Vagina (tissue), 2 donors: ENCODE measurements around the gene UNC45A. TPM values are rescaled to one million over a fixed set of nuclear protein-coding genes. Genes with fewer than 3 reads are reported as not detected.

Experiments used
- DNase-seq, 2 donors: peaks; one replicate each; pipeline ENCODE4 v3.0.0-alpha.2; 2017; ENCODE audit errors: extremely low spot score in 2 of 2
- H3K27ac ChIP-seq: fragments of 200-600 bp; sonication (generic); one replicate; pipeline ENCODE4 v1.5.1; 2019
- H3K27me3 ChIP-seq: fragments of 200-600 bp; sonication (generic); one replicate; pipeline ENCODE4 v1.5.1; 2019
- H3K36me3 ChIP-seq, 2 donors: fragments of 200-600 bp; sonication (generic); one replicate each; pipeline ENCODE4 v1.5.1; 2017 to 2019
- H3K4me1 ChIP-seq: fragments of 200-600 bp; sonication (generic); one replicate; pipeline ENCODE4 v1.5.1; 2019
- H3K4me3 ChIP-seq, 2 donors: fragments of 200-600 bp; sonication (generic); 1 replicate in 1 of 2; 2 replicates in 1 of 2; pipeline ENCODE4 v1.5.1; 2016 to 2019
- H3K9me3 ChIP-seq: fragments of 200-600 bp; sonication (generic); one replicate; pipeline ENCODE4 v1.5.1; 2019
- POLR2A ChIP-seq, 2 donors: fragments of 450-650 bp; IDR thresholded peaks; one replicate each; pipeline ENCODE4 v1.6.1; 2017; ENCODE audit warnings: antibody characterized with exemption in 2 of 2, mild to moderate bottlenecking in 2 of 2, moderate library complexity in 2 of 2
- POLR2AphosphoS5 ChIP-seq, 2 donors: sonication (generic); formaldehyde crosslinking; IDR thresholded peaks; one replicate each; pipeline ENCODE4 v1.9.0; 2017; ENCODE audit warnings: antibody characterized with exemption in 2 of 2, mild to moderate bottlenecking in 2 of 2, low read depth in 1 of 2; ENCODE audit not compliant: insufficient read depth in 1 of 2
- intact Hi-C: fragments of 100-400 bp; cut with DNase I; formaldehyde crosslinking; loops from one replicate; pipeline ENCODE4 v1.15.1; 2023
- total RNA-seq: library from RNA; depleted of rRNA; stranded (reverse); fragments of >200 nt; gene quantifications from one replicate; pipeline ENCODE4 v1.2.3, GENCODE V29; 2016
- TF ChIP-seq, protein P1 (sequence below), 3 experiments: fragments of 450-650 bp in 2 of 3; fragments of 200-600 bp in 1 of 3; sonication (generic) in 1 of 3; IDR thresholded peaks; one replicate each; pipeline ENCODE4 v1.5.1; 2017 to 2019; ENCODE audit warnings: antibody characterized with exemption in 3 of 3, mild to moderate bottlenecking in 2 of 3, moderate library complexity in 2 of 3

Gene UNC45A
- total RNA-seq, 1 donor from 2014 or later: 62.1 TPM

- DNase-seq: no peak
- TF ChIP-seq POLR2AphosphoS5 (IDR thresholded peaks at IDR 0.05; ENCODE audit: insufficient read depth in 1 of 2, low read depth in 1 of 2) (no peak), POLR2A (IDR thresholded peaks at IDR 0.05) (no peak)
- TF ChIP-seq, protein P1, sequence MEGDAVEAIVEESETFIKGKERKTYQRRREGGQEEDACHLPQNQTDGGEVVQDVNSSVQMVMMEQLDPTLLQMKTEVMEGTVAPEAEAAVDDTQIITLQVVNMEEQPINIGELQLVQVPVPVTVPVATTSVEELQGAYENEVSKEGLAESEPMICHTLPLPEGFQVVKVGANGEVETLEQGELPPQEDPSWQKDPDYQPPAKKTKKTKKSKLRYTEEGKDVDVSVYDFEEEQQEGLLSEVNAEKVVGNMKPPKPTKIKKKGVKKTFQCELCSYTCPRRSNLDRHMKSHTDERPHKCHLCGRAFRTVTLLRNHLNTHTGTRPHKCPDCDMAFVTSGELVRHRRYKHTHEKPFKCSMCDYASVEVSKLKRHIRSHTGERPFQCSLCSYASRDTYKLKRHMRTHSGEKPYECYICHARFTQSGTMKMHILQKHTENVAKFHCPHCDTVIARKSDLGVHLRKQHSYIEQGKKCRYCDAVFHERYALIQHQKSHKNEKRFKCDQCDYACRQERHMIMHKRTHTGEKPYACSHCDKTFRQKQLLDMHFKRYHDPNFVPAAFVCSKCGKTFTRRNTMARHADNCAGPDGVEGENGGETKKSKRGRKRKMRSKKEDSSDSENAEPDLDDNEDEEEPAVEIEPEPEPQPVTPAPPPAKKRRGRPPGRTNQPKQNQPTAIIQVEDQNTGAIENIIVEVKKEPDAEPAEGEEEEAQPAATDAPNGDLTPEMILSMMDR (IDR thresholded peaks at IDR 0.05): no peak
- Histone ChIP-seq H3K9me3 (no peaks in the 10 kb centered on the region), H3K36me3 (peaks cover 0 to 19% of the 10 kb centered on the region in 2 donors), H3K4me1 (peaks cover 27% of the 10 kb centered on the region), H3K27ac (no peak overlapping the region), H3K27me3 (no peaks in the 10 kb centered on the region), H3K4me3 (no peak overlapping the region)
- intact Hi-C loops: no loop called here
These were observed 24.8 kb downstream of the UNC45A start for GRCh38 chr15:90959894-90960293.

DNA sequence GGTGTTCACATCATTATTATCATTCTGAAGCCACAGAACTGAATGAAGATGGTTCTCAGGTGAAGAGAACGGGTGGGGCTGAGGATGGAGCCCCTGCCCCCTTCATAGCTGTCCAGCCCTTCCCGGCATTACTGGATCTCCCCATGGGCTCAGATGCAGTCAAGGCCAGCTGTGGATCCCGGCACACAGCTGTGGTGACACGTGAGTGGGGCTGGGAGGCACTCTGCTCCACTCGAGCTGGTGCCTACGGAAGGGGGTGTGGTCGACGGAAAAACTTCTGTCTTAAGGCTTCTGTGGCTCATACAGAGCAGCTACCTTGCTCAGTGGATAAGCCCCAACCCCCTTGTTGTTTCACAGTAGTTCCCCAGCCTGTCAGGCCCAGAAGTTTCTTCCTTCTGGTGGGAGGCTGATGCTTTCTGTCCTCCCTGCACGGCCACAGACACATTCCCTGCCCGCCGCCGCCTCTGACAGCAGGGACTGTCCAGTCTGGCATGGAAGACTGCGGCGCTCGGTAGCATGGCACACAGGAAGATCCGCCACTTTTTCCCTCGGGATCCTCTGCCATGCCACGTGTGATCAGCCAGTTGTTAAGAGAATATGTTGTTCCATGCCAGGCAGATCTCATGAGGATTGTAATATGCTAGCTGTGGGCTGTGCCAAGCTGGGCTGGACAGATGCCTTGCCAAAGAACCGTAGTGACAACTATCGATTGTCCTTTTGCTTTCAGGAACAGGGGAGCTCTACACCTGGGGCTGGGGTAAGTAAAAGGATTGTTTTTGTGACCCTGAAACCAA lies 25.4 kb downstream of the UNC45A start:
- intact Hi-C loops: no loop called here
- Histone ChIP-seq H3K36me3 (peaks cover 0 to 19% of the 10 kb centered on the region in 2 donors), H3K4me3 (no peak overlapping the region), H3K9me3 (no peaks in the 10 kb centered on the region), H3K27me3 (no peaks in the 10 kb centered on the region), H3K4me1 (peaks cover 23% of the 10 kb centered on the region), H3K27ac (no peak overlapping the region)
- no peak for DNase-seq
- TF ChIP-seq POLR2AphosphoS5 (IDR thresholded peaks at IDR 0.05; ENCODE audit: insufficient read depth in 1 of 2, low read depth in 1 of 2): no peak
- TF ChIP-seq POLR2A (IDR thresholded peaks at IDR 0.05): no peak
- TF ChIP-seq, protein P1 (IDR thresholded peaks at IDR 0.05): no peak

DNA sequence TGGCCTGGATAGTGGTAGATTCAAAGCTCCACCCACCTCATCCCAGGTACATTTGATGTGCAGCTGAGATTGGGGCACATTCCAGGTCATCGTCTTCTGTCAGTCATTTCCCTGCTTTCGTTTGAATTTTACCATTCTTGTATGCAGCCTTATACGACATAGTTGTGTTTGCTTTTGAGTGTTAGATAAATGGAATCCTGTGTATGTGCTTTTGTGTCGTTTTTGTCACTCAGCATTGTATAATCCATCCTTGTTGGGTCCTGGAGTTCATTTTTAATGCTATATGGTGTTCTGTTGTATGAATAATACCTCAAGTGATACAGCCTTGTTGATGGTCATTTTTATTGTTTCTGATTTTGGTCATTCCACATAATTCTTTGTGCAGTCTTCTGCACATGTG lies 26.9 kb downstream of the UNC45A start:
- intact Hi-C loops: no loop called here
- no peak overlapping the region for H3K4me3 ChIP-seq
- H3K4me1 ChIP-seq: peaks cover 10% of the 10 kb centered on the region
- no peaks in the 10 kb centered on the region for H3K9me3 ChIP-seq
- no peaks in the 10 kb centered on the region for H3K27me3 ChIP-seq
- DNase-seq: no peak
- TF ChIP-seq POLR2A (IDR thresholded peaks at IDR 0.05) (no peak), POLR2AphosphoS5 (IDR thresholded peaks at IDR 0.05; ENCODE audit: insufficient read depth in 1 of 2, low read depth in 1 of 2) (no peak)
- TF ChIP-seq, protein P1 (IDR thresholded peaks at IDR 0.05): no peak
- peaks cover 0 to 19% of the 10 kb centered on the region in 2 donors for H3K36me3 ChIP-seq
- no peak overlapping the region for H3K27ac ChIP-seq

DNA sequence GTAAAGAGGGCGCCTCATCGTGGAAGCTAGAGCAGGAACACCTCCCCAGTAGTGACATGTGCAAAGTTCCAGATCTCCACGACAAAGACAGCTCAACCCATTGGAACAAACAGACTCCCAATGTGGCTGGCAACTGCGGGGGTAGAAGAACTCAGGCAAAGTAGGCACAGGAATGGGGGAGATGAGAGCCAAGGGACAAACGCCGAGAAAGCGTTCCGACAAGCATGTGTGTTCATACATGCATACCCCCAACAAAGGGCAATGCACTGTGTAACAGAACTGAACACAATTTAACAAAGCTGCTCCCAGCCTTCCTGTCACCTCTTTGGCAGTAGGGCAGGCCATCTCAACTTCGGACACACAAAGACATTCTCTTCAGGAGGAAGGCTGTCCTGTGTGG lies 31.2 kb downstream of the UNC45A start:
- no peaks in the 10 kb centered on the region for H3K9me3 ChIP-seq
- no peaks in the 10 kb centered on the region for H3K4me1 ChIP-seq
- no peak overlapping the region for H3K4me3 ChIP-seq
- intact Hi-C loops: no loop called here
- H3K27ac ChIP-seq: no peak overlapping the region
- H3K27me3 ChIP-seq: no peaks in the 10 kb centered on the region
- TF ChIP-seq POLR2A (IDR thresholded peaks at IDR 0.05) (no peak), POLR2AphosphoS5 (IDR thresholded peaks at IDR 0.05; ENCODE audit: insufficient read depth in 1 of 2, low read depth in 1 of 2) (no peak)
- TF ChIP-seq, protein P1 (IDR thresholded peaks at IDR 0.05): no peak
- no peak for DNase-seq
- H3K36me3 ChIP-seq: peaks cover 0 to 13% of the 10 kb centered on the region in 2 donors

- intact Hi-C loops: no loop called here
- Histone ChIP-seq H3K36me3 (peaks cover 0 to 5% of the 10 kb centered on the region in 2 donors), H3K4me1 (no peaks in the 10 kb centered on the region), H3K4me3 (no peak overlapping the region), H3K27me3 (no peaks in the 10 kb centered on the region), H3K9me3 (no peaks in the 10 kb centered on the region), H3K27ac (no peak overlapping the region)
- no peak for DNase-seq
- TF ChIP-seq, protein P1 (IDR thresholded peaks at IDR 0.05): no peak
These were observed 32.1 kb downstream of the UNC45A start for GRCh38 chr15:90967206-90967605.
